Liver (tissue), 9 donors: ENCODE measurements around the gene SURF6. TPM values are rescaled to one million over a fixed set of nuclear protein-coding genes. Genes with fewer than 3 reads are reported as not detected.

Source experiments
- DNase-seq: peaks from one replicate; pipeline ENCODE4 v3.0.0-alpha.2; 2017; ENCODE audit warnings: low spot score
- H3K27ac ChIP-seq, 2 donors: one replicate each; pipeline ENCODE4 v1.7.0; 2013; ENCODE audit warnings: inconsistent platforms in 2 of 2, low read length in 2 of 2, control low read depth in 1 of 2, low read depth in 1 of 2, mild to moderate bottlenecking in 1 of 2
- H3K27me3 ChIP-seq, 4 donors: one replicate each; pipeline versions ENCODE4 v1.6.1 to v1.7.0; 2013; ENCODE audit warnings: low read length in 3 of 4, inconsistent platforms in 1 of 4, mild to moderate bottlenecking in 1 of 4, moderate library complexity in 1 of 4; ENCODE audit not compliant: control insufficient read depth in 4 of 4, insufficient read depth in 4 of 4
- H3K36me3 ChIP-seq, 4 donors: one replicate each; pipeline versions ENCODE4 v1.6.1 to v1.7.0; 2013; ENCODE audit warnings: low read length in 3 of 4, mild to moderate bottlenecking in 3 of 4, low read depth in 1 of 4, moderate library complexity in 1 of 4; ENCODE audit not compliant: control insufficient read depth in 4 of 4, insufficient read depth in 3 of 4
- H3K4me1 ChIP-seq, 4 donors: one replicate each; pipeline versions ENCODE4 v1.6.1 to v1.7.0; 2013; ENCODE audit warnings: low read length in 3 of 4, mild to moderate bottlenecking in 3 of 4, moderate library complexity in 1 of 4; ENCODE audit not compliant: control insufficient read depth in 4 of 4, insufficient read depth in 4 of 4
- H3K4me3 ChIP-seq, 3 donors: one replicate each; pipeline versions ENCODE4 v1.6.1 to v1.7.0; 2013; ENCODE audit warnings: low read length in 3 of 3, control low read depth in 1 of 3, low read depth in 1 of 3, mild to moderate bottlenecking in 1 of 3
- H3K9ac ChIP-seq, 2 donors: one replicate each; pipeline ENCODE4 v1.7.0; 2013; ENCODE audit warnings: low read length in 2 of 2, mild to moderate bottlenecking in 2 of 2, moderate library complexity in 2 of 2, control low read depth in 1 of 2, low read depth in 1 of 2
- H3K9me3 ChIP-seq, 4 donors: one replicate each; pipeline versions ENCODE4 v1.6.1 to v1.7.0; 2013; ENCODE audit warnings: low read length in 3 of 4; ENCODE audit not compliant: control insufficient read depth in 4 of 4
- EGR1 ChIP-seq, 2 donors: IDR thresholded peaks; 2 replicates each; pipeline ENCODE4 v1.6.1; 2016 to 2018; ENCODE audit warnings: antibody characterized with exemption in 2 of 2, low read depth in 2 of 2
- FOXA1 ChIP-seq: IDR thresholded peaks from 2 replicates; pipeline ENCODE4 v1.6.1; 2016; ENCODE audit warnings: antibody characterized with exemption
- FOXA2 ChIP-seq: IDR thresholded peaks from 2 replicates; pipeline ENCODE4 v1.6.1; 2016; ENCODE audit warnings: antibody characterized with exemption
- GABPA ChIP-seq, 2 donors: IDR thresholded peaks in 1 of 2; conservative IDR thresholded peaks in 1 of 2; 2 replicates each; pipeline ENCODE4 v1.6.1; 2016; ENCODE audit warnings: antibody characterized with exemption in 2 of 2, mild to moderate bottlenecking in 1 of 2, moderate library complexity in 1 of 2
- HNF4A ChIP-seq, 2 donors: conservative IDR thresholded peaks; 2 replicates each; pipeline ENCODE4 v1.6.1; 2016; ENCODE audit warnings: antibody characterized with exemption in 2 of 2, mild to moderate bottlenecking in 2 of 2
- HNF4G ChIP-seq: IDR thresholded peaks from 2 replicates; pipeline ENCODE4 v1.6.1; 2016; ENCODE audit warnings: antibody characterized with exemption
- JUND ChIP-seq, 2 donors: IDR thresholded peaks; 2 replicates each; pipeline ENCODE4 v1.6.1; 2016; ENCODE audit warnings: antibody characterized with exemption in 2 of 2
- NR2F2 ChIP-seq: IDR thresholded peaks from 2 replicates; pipeline ENCODE4 v1.6.1; 2016; ENCODE audit warnings: antibody characterized with exemption
- RAD21 ChIP-seq, 2 donors: IDR thresholded peaks; 2 replicates each; pipeline ENCODE4 v1.6.1; 2016; ENCODE audit warnings: antibody characterized with exemption in 2 of 2, mild to moderate bottlenecking in 2 of 2
- RXRA ChIP-seq, 2 donors: IDR thresholded peaks; 2 replicates each; pipeline ENCODE4 v1.6.1; 2017 to 2018; ENCODE audit warnings: antibody characterized with exemption in 2 of 2, mild to moderate bottlenecking in 1 of 2
- SP1 ChIP-seq: IDR thresholded peaks from 2 replicates; pipeline ENCODE4 v1.6.1; 2018; ENCODE audit warnings: antibody characterized with exemption, mild to moderate bottlenecking
- TAF1 ChIP-seq: conservative IDR thresholded peaks from 2 replicates; pipeline ENCODE4 v1.6.1; 2016; ENCODE audit warnings: antibody characterized with exemption, mild to moderate bottlenecking
- YY1 ChIP-seq: IDR thresholded peaks from 2 replicates; pipeline ENCODE4 v1.6.1; 2016; ENCODE audit warnings: antibody characterized with exemption, mild to moderate bottlenecking
- WGBS: extraction: QIAGEN DNeasy Blood & Tissue Kit; methylation state at CpG from one replicate; pipeline ENCODE4 v1.1.7; 2013; 5-methylcytosine and 5-hydroxymethylcytosine counted together
- polyA plus RNA-seq, 2 donors: library from polyadenylated mRNA; stranded (reverse) in 1 of 2; unstranded in 1 of 2; fragments of 200-250 nt in 1 of 2; fragments of >200 nt in 1 of 2; fragmentation: Nextera tagmentation in 1 of 2; extraction: Ambion mirVana in 1 of 2; gene quantifications; one replicate each; pipeline versions ENCODE4 v1.2.1 to v1.2.3, GENCODE V29; 2013 to 2015
- total RNA-seq, 2 donors: library from RNA; depleted of rRNA; stranded (reverse); fragments of >200 nt; gene quantifications; one replicate each; pipeline ENCODE4 v1.2.3, GENCODE V29; 2014
- TF ChIP-seq, protein P1 (sequence below): IDR thresholded peaks from 2 replicates; pipeline ENCODE4 v1.6.1; 2016; ENCODE audit warnings: antibody characterized with exemption
- TF ChIP-seq, protein P2 (sequence below): IDR thresholded peaks from 2 replicates; pipeline ENCODE4 v1.6.1; 2016; ENCODE audit warnings: antibody characterized with exemption
- TF ChIP-seq, protein P3 (sequence below): fragments of 150-350 bp; IDR thresholded peaks from 2 replicates; pipeline ENCODE4 v1.5.1; 2017; ENCODE audit warnings: improper control_type of control experiment, low read depth, low read length; ENCODE audit not compliant: missing input control
- TF ChIP-seq, protein P4 (sequence below): IDR thresholded peaks from 2 replicates; pipeline ENCODE4 v1.6.1; 2016; ENCODE audit warnings: antibody characterized with exemption, mild to moderate bottlenecking
- TF ChIP-seq, protein P5 (sequence below): IDR thresholded peaks from 2 replicates; pipeline ENCODE4 v1.6.1; 2016; ENCODE audit warnings: antibody characterized with exemption
- donor health status: healthy.
- donor health status: healthy.
- donor health status: healthy.
- donor health status: healthy.
- donor health status: healthy.

The SURF6 gene
- total and polyA plus RNA-seq, 4 donors, result 4.1 to 12.9 (median 7.2) TPM

DNA sequence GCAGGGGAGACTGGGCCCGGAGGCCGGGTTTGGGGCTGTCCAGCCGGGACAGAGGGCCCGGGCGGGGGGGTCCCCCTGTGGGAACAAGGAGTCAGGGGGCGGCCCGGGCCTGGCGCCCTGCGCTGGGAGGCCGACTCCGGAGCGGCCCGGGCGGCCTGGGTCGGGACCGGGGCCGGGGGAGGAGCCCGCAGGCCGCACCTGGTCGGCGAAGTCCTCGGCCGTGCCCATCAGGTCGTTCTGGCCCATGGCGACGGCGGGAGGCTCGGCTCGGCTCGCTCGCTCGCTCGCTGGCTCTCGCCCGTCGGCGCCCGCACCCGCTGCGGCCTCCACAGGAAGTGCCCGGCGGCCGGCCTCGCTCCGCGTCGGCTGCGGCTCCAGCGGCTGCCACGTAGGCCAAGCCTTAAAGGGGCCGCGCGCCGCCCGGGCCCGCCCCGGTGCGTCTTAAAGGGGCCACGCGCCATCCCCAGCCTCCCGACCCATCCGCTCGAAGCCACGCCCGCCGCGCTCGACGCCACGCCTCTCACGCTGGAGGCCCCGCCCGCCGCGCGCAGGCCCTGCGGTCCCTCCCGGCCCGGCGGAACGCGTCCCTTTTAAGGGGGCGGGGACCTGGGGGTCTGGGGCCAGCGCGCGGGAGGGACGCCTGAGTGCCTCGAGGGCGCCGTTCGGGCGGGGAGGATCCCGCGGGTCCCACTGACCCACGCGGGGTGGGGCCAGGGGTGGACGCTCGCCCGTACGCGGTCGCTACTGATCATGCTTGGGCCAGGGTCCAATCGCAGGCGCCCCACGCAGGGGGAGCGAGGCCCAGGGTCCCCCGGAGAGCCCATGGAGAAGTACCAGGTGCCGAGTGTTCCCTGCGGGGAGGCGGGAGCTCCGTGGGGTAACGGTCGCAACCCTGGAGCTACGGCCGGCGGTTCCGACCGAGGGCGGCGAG, 40.0 kb upstream of the SURF6 start, which contains the start of the genes STKLD1 and SURF4:
STKLD1 (plus strand) TSS at position 643 of the 931 bp plus-strand sequence; CDS start at position 751, 108 bp downstream.
SURF4 (minus strand) TSS at position 337 of the 931 bp plus-strand sequence; CDS start at position 246, 91 bp downstream.
- peak in 1 of 2 donors; percentile 60 for TF ChIP-seq GABPA (IDR thresholded peaks at IDR 0.05 in 1 of 2, conservative IDR thresholded peaks at IDR 0.05 in 1 of 2)
- no peak for TF ChIP-seq EGR1 (IDR thresholded peaks at IDR 0.05; ENCODE audit: low read depth in 2 of 2)
- H3K9me3 ChIP-seq, result no peaks in the 10 kb centered on the region
- H3K27me3 ChIP-seq, result no peaks in the 10 kb centered on the region
- peak within 1 kb of the TSS; percentile 75 to 97 (median 96) for H3K4me3 ChIP-seq
- whole genome bisulfite sequencing, result under 1% methylated on average over 120 of the region's 120 CpGs
- peaks cover 0 to 4% (median 2%) of the 10 kb centered on the region in 4 donors for H3K36me3 ChIP-seq
- peak; percentile 99 for DNase-seq
- H3K9ac ChIP-seq, result peak within 1 kb of the TSS; percentile 92 to 99
- peak within 1 kb of the TSS; percentile 94 for H3K27ac ChIP-seq
- peaks cover 17 to 44% (median 33%) of the 10 kb centered on the region in 4 donors for H3K4me1 ChIP-seq

DNA sequence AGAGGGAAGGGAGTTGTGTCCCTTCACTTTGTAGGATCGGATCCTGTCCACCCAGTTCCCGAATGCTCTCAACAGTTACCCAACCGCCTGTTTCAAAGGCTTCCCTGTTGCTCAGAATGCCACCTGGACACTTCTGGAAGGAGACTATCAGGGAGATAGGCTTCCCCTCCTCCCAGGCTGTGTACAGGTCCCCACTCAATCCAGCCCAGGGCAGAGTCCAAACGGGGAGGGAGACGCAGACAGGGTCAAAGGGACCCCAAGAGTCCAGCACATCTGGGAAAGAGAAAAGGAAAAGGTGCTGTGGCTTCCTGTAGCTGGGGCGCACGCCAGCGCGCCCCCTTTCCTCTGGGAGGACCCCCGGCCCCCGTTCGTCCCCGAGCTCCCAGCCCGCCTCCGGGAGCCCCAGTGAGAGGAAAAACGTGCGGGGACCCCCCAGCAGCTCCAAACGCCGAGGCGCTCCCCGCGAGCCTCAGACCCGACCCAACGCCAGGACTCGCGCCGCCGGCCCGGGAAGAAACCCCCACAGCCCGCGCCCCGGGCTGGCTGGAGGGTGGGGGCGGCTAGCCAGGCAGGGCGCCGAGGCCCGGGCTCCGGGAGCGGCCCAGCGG, 39.2 kb upstream of the SURF6 start:
- under 1% methylated on average over 39 of the region's 39 CpGs for WGBS

More for the DNA sequence above, 39.2 kb upstream of the SURF6 start:
- DNase-seq, result peak; percentile 57
- H3K9me3 ChIP-seq, result no peaks in the 10 kb centered on the region
- peak overlapping the region; percentile 94 for H3K27ac ChIP-seq
- H3K36me3 ChIP-seq, result peaks cover 0 to 4% (median 2%) of the 10 kb centered on the region in 4 donors
- H3K9ac ChIP-seq, result peak overlapping the region; percentile 92 to 99
- H3K4me3 ChIP-seq, result peak overlapping the region; percentile 63 to 97 (median 96)
- no peaks in the 10 kb centered on the region for H3K27me3 ChIP-seq
- no peak for TF ChIP-seq FOXA1
- TF ChIP-seq, protein P1, sequence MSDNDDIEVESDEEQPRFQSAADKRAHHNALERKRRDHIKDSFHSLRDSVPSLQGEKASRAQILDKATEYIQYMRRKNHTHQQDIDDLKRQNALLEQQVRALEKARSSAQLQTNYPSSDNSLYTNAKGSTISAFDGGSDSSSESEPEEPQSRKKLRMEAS, result no peak
- TF ChIP-seq, protein P2, sequence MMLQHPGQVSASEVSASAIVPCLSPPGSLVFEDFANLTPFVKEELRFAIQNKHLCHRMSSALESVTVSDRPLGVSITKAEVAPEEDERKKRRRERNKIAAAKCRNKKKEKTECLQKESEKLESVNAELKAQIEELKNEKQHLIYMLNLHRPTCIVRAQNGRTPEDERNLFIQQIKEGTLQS, result no peak
- TF ChIP-seq, protein P3, sequence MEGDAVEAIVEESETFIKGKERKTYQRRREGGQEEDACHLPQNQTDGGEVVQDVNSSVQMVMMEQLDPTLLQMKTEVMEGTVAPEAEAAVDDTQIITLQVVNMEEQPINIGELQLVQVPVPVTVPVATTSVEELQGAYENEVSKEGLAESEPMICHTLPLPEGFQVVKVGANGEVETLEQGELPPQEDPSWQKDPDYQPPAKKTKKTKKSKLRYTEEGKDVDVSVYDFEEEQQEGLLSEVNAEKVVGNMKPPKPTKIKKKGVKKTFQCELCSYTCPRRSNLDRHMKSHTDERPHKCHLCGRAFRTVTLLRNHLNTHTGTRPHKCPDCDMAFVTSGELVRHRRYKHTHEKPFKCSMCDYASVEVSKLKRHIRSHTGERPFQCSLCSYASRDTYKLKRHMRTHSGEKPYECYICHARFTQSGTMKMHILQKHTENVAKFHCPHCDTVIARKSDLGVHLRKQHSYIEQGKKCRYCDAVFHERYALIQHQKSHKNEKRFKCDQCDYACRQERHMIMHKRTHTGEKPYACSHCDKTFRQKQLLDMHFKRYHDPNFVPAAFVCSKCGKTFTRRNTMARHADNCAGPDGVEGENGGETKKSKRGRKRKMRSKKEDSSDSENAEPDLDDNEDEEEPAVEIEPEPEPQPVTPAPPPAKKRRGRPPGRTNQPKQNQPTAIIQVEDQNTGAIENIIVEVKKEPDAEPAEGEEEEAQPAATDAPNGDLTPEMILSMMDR, result no peak
- TF ChIP-seq, protein P4, sequence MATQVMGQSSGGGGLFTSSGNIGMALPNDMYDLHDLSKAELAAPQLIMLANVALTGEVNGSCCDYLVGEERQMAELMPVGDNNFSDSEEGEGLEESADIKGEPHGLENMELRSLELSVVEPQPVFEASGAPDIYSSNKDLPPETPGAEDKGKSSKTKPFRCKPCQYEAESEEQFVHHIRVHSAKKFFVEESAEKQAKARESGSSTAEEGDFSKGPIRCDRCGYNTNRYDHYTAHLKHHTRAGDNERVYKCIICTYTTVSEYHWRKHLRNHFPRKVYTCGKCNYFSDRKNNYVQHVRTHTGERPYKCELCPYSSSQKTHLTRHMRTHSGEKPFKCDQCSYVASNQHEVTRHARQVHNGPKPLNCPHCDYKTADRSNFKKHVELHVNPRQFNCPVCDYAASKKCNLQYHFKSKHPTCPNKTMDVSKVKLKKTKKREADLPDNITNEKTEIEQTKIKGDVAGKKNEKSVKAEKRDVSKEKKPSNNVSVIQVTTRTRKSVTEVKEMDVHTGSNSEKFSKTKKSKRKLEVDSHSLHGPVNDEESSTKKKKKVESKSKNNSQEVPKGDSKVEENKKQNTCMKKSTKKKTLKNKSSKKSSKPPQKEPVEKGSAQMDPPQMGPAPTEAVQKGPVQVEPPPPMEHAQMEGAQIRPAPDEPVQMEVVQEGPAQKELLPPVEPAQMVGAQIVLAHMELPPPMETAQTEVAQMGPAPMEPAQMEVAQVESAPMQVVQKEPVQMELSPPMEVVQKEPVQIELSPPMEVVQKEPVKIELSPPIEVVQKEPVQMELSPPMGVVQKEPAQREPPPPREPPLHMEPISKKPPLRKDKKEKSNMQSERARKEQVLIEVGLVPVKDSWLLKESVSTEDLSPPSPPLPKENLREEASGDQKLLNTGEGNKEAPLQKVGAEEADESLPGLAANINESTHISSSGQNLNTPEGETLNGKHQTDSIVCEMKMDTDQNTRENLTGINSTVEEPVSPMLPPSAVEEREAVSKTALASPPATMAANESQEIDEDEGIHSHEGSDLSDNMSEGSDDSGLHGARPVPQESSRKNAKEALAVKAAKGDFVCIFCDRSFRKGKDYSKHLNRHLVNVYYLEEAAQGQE, result peak; percentile 54
- TF ChIP-seq, protein P5, sequence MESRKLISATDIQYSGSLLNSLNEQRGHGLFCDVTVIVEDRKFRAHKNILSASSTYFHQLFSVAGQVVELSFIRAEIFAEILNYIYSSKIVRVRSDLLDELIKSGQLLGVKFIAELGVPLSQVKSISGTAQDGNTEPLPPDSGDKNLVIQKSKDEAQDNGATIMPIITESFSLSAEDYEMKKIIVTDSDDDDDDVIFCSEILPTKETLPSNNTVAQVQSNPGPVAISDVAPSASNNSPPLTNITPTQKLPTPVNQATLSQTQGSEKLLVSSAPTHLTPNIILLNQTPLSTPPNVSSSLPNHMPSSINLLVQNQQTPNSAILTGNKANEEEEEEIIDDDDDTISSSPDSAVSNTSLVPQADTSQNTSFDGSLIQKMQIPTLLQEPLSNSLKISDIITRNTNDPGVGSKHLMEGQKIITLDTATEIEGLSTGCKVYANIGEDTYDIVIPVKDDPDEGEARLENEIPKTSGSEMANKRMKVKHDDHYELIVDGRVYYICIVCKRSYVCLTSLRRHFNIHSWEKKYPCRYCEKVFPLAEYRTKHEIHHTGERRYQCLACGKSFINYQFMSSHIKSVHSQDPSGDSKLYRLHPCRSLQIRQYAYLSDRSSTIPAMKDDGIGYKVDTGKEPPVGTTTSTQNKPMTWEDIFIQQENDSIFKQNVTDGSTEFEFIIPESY, result no peak
- peak; percentile 26 for TF ChIP-seq YY1
- TF ChIP-seq NR2F2, result no peak
- peak; percentile 58 for TF ChIP-seq HNF4G
- TF ChIP-seq SP1, result peak; percentile 30
- TF ChIP-seq TAF1, result no peak
- TF ChIP-seq JUND (IDR thresholded peaks at IDR 0.05), result no peak
- TF ChIP-seq EGR1 (IDR thresholded peaks at IDR 0.05; ENCODE audit: low read depth in 2 of 2), result no peak
- no peak for TF ChIP-seq RXRA (IDR thresholded peaks at IDR 0.05)
- TF ChIP-seq RAD21 (IDR thresholded peaks at IDR 0.05), result no peak
- TF ChIP-seq FOXA2, result no peak
- TF ChIP-seq HNF4A (conservative IDR thresholded peaks at IDR 0.05), result peak; percentile 81 to 83
- TF ChIP-seq GABPA (IDR thresholded peaks at IDR 0.05 in 1 of 2, conservative IDR thresholded peaks at IDR 0.05 in 1 of 2), result no peak
- H3K4me1 ChIP-seq, result peaks cover 18 to 52% (median 40%) of the 10 kb centered on the region in 4 donors
